Body of pancreas (tissue), 4 donors: ENCODE measurements around the gene PSMD1.

Experiments used
- CTCF ChIP-seq, 7 experiments: fragments of 450-650 bp in 4 of 7; fragments of 200-600 bp in 3 of 7; sonication (generic) in 3 of 7; IDR thresholded peaks; one replicate each; pipeline ENCODE4 v1.5.1; 2016 to 2019; ENCODE audit warnings: antibody characterized with exemption in 7 of 7
- POLR2A ChIP-seq, 3 donors: fragments of 450-650 bp; IDR thresholded peaks; one replicate each; pipeline ENCODE4 v1.6.1; 2016; ENCODE audit warnings: antibody characterized with exemption in 3 of 3, mild to moderate bottlenecking in 2 of 3

- no peak for TF ChIP-seq CTCF (IDR thresholded peaks at IDR 0.05)
- no peak for TF ChIP-seq POLR2A (IDR thresholded peaks at IDR 0.05)
Observed at GRCh38 chr2:231172025-231172424, 115.4 kb downstream of the PSMD1 start.
